ENCODE data around the gene HADH.
A peak's percentile ranks its signal among the peaks of the same experiment; 100 is the strongest.
"Not testable (repeated sequence)": the region's sequence is repeated elsewhere in the genome, so short reads cannot be mapped to it uniquely, and the experiment has no call there.

HADH gene

DNA sequence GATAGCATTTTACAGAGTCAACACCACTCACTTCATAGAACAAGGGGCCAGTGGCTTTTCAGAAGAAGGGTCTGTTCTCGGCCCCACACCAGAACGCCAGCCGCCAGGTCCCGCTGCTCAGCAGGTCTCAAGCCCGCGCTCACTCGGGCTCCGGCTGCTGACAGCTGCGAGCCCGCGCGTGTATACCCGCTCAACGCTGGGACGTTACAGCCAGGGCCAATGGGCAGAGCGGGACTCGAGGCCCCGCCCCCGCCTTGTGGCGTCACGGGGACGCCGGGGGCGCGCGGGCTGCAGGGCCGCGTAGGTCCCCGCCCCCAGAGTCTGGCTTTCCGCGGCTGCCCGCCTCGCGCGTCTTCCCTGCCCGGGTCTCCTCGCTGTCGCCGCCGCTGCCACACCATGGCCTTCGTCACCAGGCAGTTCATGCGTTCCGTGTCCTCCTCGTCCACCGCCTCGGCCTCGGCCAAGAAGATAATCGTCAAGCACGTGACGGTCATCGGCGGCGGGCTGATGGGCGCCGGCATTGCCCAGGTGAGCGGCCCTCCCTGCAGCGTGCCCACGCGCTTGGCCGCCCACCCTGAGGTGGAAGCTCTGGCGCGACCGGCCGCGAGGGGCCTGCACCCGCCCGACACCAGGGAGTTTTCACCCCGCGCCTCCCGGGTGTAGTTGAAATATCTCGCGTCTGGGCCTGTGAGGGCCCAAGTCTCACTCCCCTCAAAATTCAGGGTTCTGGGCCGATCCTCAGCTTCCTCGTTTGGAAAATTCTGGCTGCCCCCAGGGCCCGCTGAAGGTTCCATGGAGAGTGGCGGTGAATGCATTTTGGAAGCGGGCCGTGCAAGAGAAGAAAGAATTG lies at the start of gene HADH:
Gene HADH (plus strand): TSS at position 353 of the 850 bp plus-strand sequence. CDS start 44 bp downstream, at position 397.
- peak; percentile 96 for DNase-seq

DNA sequence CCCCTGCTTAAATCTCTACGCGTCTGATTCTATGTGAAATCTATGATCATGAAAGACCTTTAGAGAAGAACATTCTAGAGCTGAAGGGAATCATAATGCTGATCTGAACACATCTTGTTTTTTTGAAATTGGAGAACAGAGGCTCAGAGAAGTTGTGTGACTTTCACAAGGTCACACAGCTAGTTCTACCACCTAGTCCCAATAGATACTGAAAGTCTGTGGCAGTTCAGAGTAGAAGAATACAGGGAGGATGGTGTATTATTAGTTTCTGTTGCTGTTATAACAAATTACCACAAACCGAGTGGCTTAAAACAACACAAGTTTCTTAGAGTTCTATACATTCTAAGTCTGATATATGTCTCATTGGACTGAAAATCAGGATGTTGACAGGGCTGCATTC lies 43.9 kb upstream of the HADH start:
- DNase-seq = no peak

DNA sequence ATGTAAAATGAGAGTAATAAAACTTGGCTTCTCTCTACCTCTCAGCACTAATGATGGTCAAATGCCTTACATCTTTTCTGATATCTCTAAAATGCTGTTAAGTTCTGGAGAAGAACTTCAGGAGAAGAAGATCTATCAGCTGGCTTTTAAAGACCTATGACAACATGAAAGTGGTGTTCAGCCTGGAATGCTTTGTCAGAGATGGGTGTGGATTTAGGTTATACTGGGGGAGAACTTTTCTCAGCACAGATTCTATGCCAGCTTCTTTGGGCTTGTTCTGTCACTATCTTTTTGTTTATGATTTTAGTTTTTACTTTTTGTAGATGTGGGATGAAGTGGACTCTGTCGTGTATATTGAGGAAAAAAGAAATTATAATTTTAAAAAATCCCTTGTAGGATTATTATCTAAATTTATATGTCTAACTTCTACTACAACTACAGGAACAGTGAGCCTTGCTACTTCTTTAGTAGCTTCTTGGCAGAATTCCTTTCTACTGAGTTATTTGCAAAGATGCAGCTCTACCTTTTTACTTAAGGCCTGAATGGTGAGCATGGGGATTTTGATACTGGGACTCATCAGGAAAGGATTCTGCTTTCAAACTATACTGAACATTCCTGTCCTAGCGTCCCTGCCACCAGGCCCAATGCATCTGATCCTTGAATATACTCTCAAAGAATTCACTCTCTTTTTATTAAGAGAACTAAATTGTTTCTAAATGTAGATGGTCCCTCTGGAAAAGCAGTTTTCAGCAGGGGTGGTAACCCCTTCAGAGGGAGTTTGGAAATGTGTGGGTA lies 38.7 kb upstream of the HADH start:
- DNase-seq = no peak

DNA sequence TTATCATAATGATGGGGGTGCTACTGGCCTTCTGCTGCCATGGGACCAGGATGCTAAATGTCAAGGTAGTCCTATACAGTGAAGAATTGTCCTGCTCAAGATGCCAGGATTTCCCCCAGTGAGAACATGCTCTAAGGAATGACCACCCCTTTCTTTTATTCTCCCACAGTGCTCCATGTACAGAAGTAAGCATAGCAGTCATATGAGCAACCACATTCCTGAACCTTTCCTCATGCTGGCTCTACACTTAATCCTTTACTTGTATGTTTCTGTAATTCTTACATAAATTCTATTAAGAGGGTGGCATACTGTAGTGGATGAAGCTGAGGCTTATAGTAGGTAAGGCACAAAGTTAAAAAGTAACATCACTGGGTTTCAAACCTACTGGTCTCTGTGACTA lies 38.1 kb upstream of the HADH start:
- no peak for DNase-seq

DNA sequence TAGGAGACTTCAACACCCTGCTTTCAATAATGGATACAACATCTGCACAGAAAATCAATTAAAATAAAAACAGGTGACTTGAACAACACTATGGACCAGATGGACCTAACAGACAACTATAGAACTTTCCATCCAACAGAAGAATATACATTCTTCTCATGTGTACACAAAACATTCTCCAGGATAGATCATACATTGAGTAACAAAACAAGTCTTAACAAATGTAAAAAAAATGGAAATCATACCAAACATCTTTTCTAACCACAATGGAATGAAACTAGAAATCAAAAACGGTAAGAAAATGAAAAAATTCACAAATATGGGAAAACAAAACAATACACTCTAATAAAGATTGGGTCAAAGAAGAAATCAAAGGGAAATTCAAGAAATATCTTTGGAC lies 33.7 kb upstream of the HADH start:
- no peak for DNase-seq

DNA sequence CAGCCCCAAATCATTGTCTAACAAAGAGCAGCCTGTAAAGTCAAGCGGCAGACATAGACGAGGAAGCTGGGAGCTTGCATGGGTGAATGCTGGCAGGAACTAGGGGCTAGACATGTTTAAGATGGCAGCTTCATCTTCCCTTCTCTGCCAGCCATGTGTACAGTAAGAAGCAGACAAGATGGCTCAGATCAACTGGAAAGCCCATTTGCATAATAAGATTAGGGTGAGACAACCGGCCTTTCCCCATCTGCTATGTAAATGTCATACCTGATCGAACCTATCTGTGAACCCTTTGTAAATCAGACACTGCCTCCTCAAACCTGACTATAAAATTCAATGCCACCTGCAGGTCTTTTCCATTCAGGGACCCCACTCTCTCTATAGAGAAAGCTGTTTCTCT lies 22.8 kb upstream of the HADH start:
- DNase-seq = no peak

DNA sequence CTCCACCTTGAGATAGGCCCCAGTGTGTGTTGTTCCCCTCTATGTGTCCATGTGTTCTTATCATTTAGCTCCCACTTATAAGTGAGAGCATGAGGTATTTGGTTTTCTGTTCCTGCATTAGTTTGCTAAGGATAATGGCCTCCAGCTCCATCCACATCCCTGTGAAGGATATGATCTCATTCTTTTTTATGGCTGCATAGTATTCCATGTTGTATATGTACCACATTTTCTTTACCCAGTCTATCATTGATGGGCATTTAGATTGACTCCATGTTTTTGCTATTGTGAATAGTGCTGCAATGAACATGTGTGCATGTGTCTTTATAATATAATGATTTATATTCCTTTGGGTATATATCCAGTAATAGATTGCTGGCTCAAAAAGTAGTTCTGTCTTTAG lies 22.2 kb upstream of the HADH start:
- not testable (repeated sequence) for DNase-seq

DNA sequence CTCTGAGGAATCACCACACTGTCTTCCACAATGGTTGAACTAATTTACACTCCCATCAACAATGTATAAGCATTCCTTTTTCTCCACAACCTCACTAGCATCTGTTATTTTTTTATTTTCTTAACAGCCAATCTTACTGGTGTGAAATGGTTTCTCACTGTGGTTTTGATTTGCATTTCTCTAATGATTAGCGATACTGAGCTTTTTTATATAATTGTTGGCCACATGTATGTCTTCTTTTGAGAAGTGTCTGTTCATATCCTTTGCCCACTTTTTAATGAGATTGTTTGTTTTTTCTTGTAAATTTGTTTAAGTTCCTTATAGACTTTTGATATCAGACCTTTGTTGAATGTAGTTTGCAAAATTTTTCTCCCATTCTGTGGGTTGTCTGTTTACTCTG lies 21.8 kb upstream of the HADH start:
- DNase-seq = not testable (repeated sequence)

DNA sequence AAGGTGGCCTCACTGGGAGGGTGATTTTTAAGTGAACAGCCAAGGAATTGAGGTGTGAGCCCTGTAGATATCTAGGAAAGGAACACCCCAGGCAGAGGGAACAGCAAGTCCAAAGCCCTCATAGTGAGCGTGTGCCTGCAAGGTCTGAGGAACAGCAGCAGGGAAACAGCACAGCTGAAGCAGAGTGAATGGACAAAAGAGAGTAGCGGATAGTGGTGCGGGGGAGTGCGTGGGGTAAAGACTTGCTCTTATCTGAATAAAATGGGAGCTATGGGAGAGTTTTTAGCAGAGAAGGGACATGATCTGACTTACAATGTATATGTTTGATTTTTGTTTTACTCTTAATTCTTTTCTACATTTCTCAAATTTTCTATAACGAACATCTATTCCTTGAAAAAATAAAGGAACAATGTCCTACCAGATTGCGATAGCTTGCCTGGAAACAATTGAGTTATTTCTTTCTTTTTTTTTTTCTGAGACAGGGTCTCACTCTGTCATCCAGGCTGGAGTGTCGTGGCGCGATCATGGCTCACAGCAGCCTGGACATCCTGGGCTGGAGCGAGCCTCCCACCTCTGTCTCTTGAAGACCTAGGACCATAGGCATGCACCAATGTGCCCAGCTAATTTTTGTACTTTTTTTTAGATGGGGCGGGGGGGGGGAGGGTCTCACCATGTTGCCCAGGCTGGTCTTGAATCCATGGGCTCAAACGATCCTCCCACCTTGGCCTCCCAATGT lies 19.5 kb upstream of the HADH start:
- no peak for DNase-seq

DNA sequence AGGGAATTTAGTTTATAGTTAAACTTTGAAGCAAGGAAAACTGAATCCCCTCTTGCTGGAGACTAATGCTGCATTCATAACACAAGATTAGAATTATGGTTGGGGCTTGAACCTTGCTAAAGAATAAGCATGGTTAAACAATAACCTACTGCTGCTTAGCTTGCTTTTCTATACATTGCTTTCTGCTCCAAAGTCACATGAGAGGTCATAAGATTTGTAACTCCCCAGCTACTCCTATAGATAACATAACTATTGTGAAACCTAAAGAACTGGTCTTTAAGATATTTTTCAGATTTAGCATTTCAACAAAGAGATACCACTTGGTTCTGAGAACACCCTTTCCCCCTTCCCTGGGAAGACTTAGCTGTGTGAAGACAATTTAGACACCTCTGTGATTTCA lies 17.1 kb upstream of the HADH start:
- DNase-seq = no peak

DNA sequence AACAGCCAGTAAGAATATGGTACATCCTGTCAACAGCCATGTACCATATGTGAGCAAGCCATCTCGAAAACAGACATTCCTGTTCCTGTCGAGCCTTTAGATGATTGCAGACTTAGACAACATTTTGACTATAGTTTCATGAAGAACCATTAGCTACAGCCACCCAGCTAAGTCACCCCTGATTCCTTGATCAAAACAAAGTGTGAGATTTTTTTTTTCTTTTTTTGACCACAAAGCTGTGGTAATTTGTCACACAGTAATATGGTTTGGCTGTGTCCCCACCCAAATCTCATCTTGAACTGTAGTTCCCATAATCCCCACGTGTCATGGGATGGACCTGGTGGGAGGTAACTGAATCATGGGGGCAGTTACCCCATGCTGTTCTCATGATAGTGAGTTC lies 15.2 kb upstream of the HADH start:
- DNase-seq = no peak

DNA sequence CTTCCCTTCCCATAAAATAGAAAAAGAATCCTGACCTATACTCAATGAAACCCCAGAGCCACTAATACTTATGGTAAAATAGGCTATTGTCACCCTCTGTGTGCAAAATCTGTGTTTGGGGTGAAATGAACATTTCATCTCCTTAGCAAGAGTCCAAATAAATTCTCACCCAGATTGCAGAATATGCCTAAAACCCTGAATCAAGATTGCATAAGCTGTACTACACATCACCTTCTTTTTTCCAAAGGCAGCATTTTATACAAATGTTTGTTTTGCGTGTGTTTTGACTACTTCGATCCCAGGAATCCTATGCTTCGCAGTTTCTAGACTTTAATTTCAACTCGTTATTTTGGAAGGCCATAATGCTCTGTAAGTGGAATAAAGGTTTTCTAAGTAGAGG lies 12.2 kb upstream of the HADH start:
- DNase-seq = no peak

DNA sequence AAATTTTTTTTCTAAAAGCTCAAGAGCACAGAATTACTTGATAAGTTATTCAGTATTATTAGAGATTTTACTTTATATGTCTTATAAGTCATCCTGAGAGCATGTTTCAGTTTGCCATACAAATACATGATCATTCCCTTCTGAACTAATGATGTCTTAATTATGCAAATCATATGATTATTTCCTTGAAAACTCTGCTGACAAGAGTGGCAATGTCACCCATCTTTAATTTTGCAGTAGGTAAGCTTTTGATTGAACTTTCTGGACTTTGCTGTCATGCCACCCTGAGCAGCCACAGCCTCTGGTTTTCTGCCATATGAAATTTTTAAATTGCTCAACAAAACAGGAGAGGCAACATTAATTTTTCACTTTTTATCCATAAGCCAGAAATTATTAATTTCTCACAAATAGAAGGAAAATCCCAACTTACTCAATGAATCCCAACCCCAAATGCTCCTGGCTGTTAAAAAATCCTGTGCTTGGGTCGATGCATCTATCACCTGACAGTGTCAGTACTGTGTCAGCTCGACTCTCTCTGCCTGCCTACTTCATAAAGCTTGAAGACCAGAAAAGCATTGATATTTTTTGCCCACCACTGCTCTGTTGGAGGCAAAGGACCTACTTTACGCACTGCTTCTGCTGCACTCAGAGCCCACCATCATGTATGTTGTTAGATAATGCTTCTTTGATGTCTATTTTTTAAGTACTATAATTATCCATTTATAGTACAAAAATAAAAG lies 11.6 kb upstream of the HADH start:
- no peak for DNase-seq

DNA sequence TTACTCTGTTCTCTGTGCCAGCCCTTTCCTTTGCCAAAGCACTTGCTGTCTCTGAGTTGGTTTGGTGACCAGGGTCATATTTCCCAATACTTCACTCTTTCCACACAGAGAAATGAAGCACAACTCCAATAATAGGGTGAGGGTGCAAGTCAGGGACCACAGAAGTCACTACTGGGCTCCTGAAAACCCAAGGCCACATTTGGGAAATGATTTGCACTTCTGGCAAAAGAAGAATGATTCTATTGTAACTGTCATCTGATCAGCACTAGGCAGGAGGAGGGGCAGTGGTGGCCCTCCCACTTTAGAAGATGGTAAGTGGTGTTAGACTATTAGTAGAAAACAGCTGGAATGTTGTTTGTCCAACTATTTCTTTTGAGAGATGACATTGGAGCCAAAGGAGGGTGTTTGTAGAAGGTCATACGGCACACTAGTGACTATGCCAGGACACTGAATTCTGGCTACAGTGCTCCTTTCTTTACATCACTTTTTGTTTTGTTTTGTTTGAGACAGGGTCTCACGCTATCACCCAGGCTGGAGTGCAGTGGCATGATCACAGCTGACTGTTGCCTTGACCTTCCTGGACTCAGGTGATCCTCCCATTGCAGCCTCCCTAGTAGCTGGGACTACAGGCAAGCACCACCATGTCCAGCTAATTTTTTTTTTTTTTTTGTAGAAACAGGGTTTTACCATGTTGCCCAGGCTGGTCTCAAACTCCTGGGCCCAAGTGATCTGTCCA lies 10.8 kb upstream of the HADH start:
- DNase-seq = no peak

DNA sequence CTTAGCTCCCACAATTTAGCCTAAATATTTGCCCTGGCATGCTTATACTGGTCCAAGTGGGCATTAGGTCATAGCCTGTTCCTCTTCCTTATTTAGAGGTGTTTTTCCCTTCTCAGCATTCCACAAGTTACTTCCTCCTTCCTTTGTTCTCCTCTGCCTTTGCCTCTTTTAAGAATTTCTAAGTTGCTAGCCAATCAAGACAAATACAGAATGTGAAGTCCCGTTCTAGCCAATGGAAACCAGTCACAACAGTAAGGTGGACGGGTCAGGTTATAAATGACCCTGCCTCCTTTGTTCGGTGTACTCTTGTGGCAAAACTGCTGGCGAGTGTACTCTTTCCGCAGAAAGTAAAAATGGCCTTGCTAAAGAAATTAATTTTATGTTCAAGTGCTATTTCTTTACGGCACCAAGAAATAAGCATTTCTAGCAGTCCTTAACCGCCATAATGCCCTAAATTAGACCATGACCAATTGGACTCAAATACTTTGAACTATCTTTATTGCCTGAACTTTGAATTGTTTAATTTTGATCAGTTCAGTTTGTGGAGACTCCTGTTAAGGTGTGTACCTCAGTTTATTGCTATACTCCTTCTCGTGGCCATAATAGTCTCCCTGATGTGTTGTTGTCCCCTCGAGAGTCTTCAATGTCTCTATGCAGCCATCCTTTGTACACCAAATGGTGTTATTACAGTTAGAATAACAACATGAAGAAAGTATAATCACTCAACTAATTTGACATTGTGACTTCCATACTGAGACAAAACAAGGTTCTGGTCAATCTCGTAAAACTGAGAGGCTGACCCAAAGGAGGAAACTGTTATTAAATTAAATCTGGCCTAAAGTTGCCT lies 1.6 kb upstream of the HADH start:
- DNase-seq = no peak

DNA sequence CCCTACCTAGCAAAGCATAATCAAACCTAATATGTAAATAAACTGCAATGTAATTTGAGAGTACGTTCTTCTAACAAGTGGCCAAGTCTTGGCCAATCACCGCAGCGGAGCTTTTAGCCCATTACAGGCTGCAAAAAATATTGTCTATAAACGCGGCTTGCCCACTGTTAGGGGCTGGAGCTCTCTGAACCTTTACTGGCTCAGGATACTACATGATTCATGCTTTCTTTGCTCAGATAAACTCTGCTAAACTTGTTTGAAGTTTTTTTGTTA lies 990 bp upstream of the HADH start:
- DNase-seq = peak; percentile 4

DNA sequence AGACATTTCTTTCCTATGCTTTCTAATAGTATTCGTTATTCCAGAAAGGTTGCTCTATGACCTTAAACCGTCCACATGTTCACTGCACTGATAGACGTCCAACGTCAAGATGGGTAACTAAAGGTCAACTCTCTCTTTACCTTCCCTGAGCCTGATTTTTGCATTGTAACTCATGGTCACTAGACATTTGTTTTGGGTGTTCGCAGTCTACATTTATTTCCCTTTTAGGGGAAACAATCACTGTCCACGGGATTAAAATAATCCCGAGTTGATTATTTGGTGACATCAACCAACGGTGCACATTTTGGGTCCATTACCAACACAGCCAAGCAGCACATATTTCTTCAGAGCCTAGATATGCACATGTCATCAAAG lies 540 bp upstream of the HADH start:
- peak; percentile 34 for DNase-seq

DNA sequence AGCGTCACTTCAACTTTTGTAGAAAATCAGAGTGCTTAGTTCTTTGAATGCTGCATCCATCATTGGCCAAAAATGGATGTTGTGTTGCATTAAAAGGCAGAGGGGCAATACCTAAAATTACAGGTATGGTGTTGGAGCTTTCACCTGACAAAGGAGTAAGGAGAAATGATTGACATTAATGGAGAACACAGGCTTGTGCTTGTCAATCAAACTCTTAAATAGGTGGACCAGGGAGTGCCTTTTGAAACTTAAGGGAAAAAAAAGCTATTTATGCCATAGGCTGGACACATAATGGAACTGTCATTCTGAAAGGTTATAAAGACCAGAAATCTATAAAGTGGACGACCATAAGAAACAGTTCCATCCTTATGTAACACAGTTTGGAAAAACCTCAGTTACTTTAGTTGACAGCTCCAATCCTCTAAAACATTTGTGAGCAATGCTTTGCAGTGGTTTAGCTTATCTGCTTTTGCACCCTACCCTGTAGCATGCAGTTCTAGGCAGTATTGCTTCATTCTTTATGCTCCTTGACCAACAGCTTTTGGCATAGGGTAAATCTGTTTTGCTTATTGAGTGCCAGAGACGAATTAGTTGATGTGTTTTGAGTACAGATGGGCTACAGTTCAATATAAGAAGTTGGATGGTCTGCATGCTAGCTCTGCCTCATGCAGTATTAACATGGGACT lies 2.4 kb downstream of the HADH start:
- DNase-seq = no peak

DNA sequence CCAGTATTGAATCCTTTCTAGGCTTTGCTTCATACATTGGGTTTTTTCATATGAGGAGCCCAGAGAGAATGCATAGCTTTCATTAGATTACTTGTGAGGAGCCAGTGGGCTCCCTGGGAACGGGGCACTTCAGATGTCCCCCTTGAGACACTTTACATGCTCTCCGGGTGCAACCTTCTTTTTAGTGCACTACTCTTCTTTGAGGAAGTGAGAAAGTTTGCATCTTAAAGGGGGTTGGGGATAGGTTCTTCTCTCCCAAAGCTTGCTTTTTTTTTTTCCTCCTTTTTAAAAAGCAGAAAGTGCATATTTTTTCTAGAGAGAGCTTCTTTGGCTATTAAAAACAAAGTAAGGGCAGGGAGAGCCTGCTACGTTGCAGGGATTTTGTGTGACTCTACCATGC lies 4.3 kb downstream of the HADH start:
- no peak for DNase-seq

DNA sequence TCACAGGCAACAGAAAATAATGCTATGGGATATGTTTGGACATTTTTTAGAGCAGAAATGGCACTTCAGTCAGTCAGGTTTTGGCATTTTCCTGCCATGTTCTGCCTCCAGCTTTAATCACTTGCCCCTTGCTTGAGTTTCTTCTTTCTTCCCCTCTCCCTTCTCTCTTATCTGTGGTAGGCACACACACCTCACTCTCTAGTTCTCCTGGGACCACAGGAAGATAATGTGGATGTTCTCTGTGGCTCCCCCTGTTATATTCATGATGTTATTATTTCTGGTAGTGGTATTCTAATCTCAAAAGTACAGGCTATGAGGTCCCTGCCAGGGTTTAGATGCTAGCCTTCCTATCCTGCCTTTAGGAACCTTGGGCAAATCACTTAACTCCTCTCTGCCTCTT lies 5.2 kb downstream of the HADH start:
- DNase-seq = no peak
